DND-41 (cell line): ENCODE measurements around the gene CEP162.

Experiments
- EZH2 ChIP-seq: IDR thresholded peaks from 3 replicates; pipeline ENCODE4 v1.6.1; 2012; ENCODE audit warnings: borderline replicate concordance, low read depth, mild to moderate bottlenecking, moderate library complexity, low read length, inconsistent platforms; ENCODE audit not compliant: severe bottlenecking
- TF ChIP-seq, protein P1 (sequence below): IDR thresholded peaks from 2 replicates; pipeline ENCODE4 v1.5.1; 2012; ENCODE audit warnings: borderline replicate concordance, low read length, moderate library complexity, mild to moderate bottlenecking; ENCODE audit not compliant: poor library complexity, severe bottlenecking; ENCODE audit errors: extremely low read depth

DNA sequence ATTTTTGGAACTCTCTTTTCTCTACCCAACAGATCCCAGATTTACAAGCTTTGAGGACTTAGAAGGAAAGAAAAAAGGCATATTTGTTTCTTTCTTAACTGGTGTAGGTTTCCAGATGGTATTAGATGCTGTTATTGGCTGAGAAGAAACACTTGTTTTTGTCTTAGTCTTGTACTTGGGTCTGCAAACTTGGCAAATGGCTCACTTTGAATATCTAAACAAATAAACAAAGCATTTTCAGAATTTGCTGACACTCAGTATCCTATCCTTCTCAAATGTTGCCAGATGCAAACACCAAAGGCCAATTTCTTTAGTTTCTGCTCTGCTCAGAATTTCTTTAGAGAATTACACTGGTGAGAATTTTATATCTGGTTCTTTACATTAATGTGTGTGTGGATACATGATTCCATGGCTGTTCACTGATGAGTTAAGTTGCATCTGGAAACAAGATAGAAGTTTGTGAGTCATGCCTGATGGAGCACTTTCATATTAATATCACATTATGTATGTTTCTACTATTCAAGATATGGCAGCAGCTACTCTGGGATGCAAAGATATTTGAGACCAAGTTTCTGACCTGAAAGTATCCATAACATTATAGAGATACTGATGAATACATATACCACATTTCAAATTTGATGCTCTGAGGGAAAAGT is 43.7 kb upstream of the CEP162 start:
- TF ChIP-seq, protein P1, sequence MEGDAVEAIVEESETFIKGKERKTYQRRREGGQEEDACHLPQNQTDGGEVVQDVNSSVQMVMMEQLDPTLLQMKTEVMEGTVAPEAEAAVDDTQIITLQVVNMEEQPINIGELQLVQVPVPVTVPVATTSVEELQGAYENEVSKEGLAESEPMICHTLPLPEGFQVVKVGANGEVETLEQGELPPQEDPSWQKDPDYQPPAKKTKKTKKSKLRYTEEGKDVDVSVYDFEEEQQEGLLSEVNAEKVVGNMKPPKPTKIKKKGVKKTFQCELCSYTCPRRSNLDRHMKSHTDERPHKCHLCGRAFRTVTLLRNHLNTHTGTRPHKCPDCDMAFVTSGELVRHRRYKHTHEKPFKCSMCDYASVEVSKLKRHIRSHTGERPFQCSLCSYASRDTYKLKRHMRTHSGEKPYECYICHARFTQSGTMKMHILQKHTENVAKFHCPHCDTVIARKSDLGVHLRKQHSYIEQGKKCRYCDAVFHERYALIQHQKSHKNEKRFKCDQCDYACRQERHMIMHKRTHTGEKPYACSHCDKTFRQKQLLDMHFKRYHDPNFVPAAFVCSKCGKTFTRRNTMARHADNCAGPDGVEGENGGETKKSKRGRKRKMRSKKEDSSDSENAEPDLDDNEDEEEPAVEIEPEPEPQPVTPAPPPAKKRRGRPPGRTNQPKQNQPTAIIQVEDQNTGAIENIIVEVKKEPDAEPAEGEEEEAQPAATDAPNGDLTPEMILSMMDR = no peak
- no peak for TF ChIP-seq EZH2
